ENCODE results near the gene TMEM271. TPM values are rescaled to one million over a fixed set of nuclear protein-coding genes. Genes with fewer than 3 reads are reported as not detected.
"Not testable (repeated sequence)": the region's sequence is repeated elsewhere in the genome, so short reads cannot be mapped to it uniquely, and the experiment has no call there.

The TMEM271 gene
- total and polyA plus RNA-seq, 4 experiments from 2014 or later, result not detected

DNA sequence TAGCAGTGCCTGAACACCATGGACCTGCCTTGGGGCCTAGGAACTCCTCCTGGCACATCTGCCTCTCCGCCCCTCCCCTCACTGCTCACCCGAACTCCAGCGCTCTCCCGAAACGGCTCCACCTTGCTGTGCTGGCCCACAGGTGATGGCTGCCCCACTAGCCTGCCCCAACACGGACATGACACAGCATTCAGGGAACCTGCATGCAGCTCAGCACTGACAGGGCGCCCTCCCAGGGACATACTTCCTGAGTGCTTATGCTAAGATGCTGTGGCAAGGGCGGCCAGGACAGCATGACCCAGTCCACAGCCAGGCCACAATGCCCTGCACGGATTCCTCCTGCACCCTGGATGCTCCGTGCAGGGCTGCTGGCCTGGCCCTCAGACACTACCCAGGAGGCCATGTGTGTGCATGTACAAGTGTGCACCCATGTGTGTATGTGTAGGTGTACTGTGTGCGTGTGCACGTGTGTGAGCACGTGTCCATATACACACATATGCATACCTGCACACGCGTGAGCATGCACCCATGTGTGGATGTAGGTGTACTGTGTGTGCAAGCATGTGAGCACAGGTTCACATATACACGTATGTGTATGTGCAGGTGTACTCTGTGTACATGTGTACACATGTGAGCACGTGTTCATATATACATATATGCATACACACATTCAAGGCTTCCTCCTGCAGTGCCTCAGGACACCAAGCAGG lies 6.0 kb downstream of the TMEM271 start:
- no peak for DNase-seq
- H3K27ac ChIP-seq (ENCODE audit: low read depth, low read length), result no peak overlapping the region
- Mint-ChIP-seq H3K4me3 (no peak overlapping the region), H3K36me3 (peaks cover 0 to 4% of the 10 kb centered on the region in 2 donors), H3K4me1 (peaks cover 0 to 11% (median 3%) of the 10 kb centered on the region in 4 donors), H3K27ac (no peak overlapping the region), H3K9me3 (peaks cover 0 to 15% (median 8%) of the 10 kb centered on the region in 8 donors), H3K27me3 (peaks cover 25 to 28% of the 10 kb centered on the region in 2 donors)
- H3K4me1 ChIP-seq (ENCODE audit: insufficient read depth, low read length), result no peaks in the 10 kb centered on the region
- H3K36me3 ChIP-seq (ENCODE audit: insufficient read depth, low read length), result no peaks in the 10 kb centered on the region
- H3K4me3 ChIP-seq (ENCODE audit: low read length in 2 of 2), result no peak overlapping the region
- intact Hi-C loops (cut with micrococcal nuclease), result no loop called here
- POLR2A ChIA-PET (ENCODE audit: partially characterized antibody), result no interaction called here
- H3K27me3 ChIP-seq (ENCODE audit: insufficient read depth, low read length), result peaks cover 5% of the 10 kb centered on the region
- no peaks in the 10 kb centered on the region for H3K9me3 ChIP-seq (ENCODE audit: control insufficient read depth in 1 of 2, low read length in 2 of 2)
- CTCF ChIA-PET (ENCODE audit: partially characterized antibody), result no interaction called here

- DNase-seq, result no peak
- ChIA-PET POLR2A (ENCODE audit: partially characterized antibody) (no interaction called here), CTCF (ENCODE audit: partially characterized antibody) (no interaction called here)
- Histone ChIP-seq H3K27me3 (ENCODE audit: insufficient read depth, low read length) (no peaks in the 10 kb centered on the region), H3K36me3 (ENCODE audit: insufficient read depth, low read length) (no peaks in the 10 kb centered on the region), H3K4me1 (ENCODE audit: insufficient read depth, low read length) (no peaks in the 10 kb centered on the region), H3K4me3 (ENCODE audit: low read length in 2 of 2) (no peak overlapping the region), H3K9me3 (ENCODE audit: control insufficient read depth in 1 of 2, low read length in 2 of 2) (no peaks in the 10 kb centered on the region), H3K27ac (ENCODE audit: low read depth, low read length) (no peak overlapping the region)
- H3K9me3 Mint-ChIP-seq, result peaks cover 0 to 18% (median 10%) of the 10 kb centered on the region in 8 donors
- peaks cover 0 to 5% (median 0%) of the 10 kb centered on the region in 4 donors for H3K4me1 Mint-ChIP-seq
- no peak overlapping the region for H3K4me3 Mint-ChIP-seq
- H3K27me3 Mint-ChIP-seq, result peaks cover 21 to 23% of the 10 kb centered on the region in 2 donors
- intact Hi-C loops (cut with micrococcal nuclease), result no loop called here
- peaks cover 0 to 4% of the 10 kb centered on the region in 2 donors for H3K36me3 Mint-ChIP-seq
- no peak overlapping the region for H3K27ac Mint-ChIP-seq
Observed at GRCh38 chr4:568962-569361, 7.1 kb downstream of the TMEM271 start.

DNA sequence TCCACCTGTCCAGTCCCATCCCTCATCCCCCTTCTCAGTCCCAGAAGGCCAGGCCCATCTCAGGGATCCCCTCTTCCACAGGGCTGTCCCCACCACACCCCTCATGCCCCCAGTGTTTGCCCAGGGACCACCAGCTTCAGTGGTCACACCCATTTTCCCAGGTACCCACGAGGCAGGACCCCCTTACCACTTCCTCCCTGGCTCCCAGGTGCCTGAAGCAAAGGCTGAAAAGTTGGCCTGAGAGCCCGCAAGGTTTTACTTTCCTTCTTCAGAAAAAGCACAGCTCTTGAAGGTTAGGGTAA lies 7.8 kb downstream of the TMEM271 start:
- H3K4me1 ChIP-seq (ENCODE audit: insufficient read depth, low read length), result no peaks in the 10 kb centered on the region
- H3K36me3 ChIP-seq (ENCODE audit: insufficient read depth, low read length), result no peaks in the 10 kb centered on the region
- ChIA-PET CTCF (ENCODE audit: partially characterized antibody) (no interaction called here), POLR2A (ENCODE audit: partially characterized antibody) (no interaction called here)
- peaks cover 0 to 19% (median 12%) of the 10 kb centered on the region in 8 donors for H3K9me3 Mint-ChIP-seq
- peaks cover 0 to 4% of the 10 kb centered on the region in 2 donors for H3K36me3 Mint-ChIP-seq
- H3K27me3 ChIP-seq (ENCODE audit: insufficient read depth, low read length), result no peaks in the 10 kb centered on the region
- no peak overlapping the region for H3K27ac ChIP-seq (ENCODE audit: low read depth, low read length)
- no peaks in the 10 kb centered on the region for H3K4me1 Mint-ChIP-seq
- no peak for DNase-seq
- intact Hi-C loops (cut with micrococcal nuclease), result no loop called here
- no peak overlapping the region for H3K4me3 ChIP-seq (ENCODE audit: low read length in 2 of 2)
- H3K27me3 Mint-ChIP-seq, result peaks cover 14 to 16% of the 10 kb centered on the region in 2 donors
- H3K27ac Mint-ChIP-seq, result no peak overlapping the region
- no peak overlapping the region for H3K4me3 Mint-ChIP-seq
- no peaks in the 10 kb centered on the region for H3K9me3 ChIP-seq (ENCODE audit: control insufficient read depth in 1 of 2, low read length in 2 of 2)

GRCh38 chr4:567457-568350 lies 8.4 kb downstream of the TMEM271 start:
- POLR2A ChIA-PET (ENCODE audit: partially characterized antibody), result no interaction called here
- Mint-ChIP-seq H3K9me3 (peaks cover 0 to 24% (median 16%) of the 10 kb centered on the region in 8 donors), H3K4me1 (no peaks in the 10 kb centered on the region), H3K36me3 (peaks cover 0 to 4% of the 10 kb centered on the region in 2 donors), H3K27ac (no peak overlapping the region), H3K27me3 (peaks cover 9 to 12% of the 10 kb centered on the region in 2 donors), H3K4me3 (no peak overlapping the region)
- intact Hi-C loops (cut with micrococcal nuclease), result no loop called here
- H3K9me3 ChIP-seq (ENCODE audit: control insufficient read depth in 1 of 2, low read length in 2 of 2), result no peaks in the 10 kb centered on the region
- no peak for DNase-seq
- no peaks in the 10 kb centered on the region for H3K4me1 ChIP-seq (ENCODE audit: insufficient read depth, low read length)
- CTCF ChIA-PET (ENCODE audit: partially characterized antibody), result no interaction called here
- no peaks in the 10 kb centered on the region for H3K27me3 ChIP-seq (ENCODE audit: insufficient read depth, low read length)
- H3K4me3 ChIP-seq (ENCODE audit: low read length in 2 of 2), result no peak overlapping the region
- no peaks in the 10 kb centered on the region for H3K36me3 ChIP-seq (ENCODE audit: insufficient read depth, low read length)
- H3K27ac ChIP-seq (ENCODE audit: low read depth, low read length), result no peak overlapping the region

GRCh38 chr4:566508-567295 lies 9.4 kb downstream of the TMEM271 start:
- no peaks in the 10 kb centered on the region for H3K36me3 Mint-ChIP-seq
- Histone ChIP-seq H3K27me3 (ENCODE audit: insufficient read depth, low read length) (no peaks in the 10 kb centered on the region), H3K4me1 (ENCODE audit: insufficient read depth, low read length) (no peaks in the 10 kb centered on the region), H3K4me3 (ENCODE audit: low read length in 2 of 2) (no peak overlapping the region), H3K36me3 (ENCODE audit: insufficient read depth, low read length) (no peaks in the 10 kb centered on the region), H3K9me3 (ENCODE audit: control insufficient read depth in 1 of 2, low read length in 2 of 2) (no peaks in the 10 kb centered on the region), H3K27ac (ENCODE audit: low read depth, low read length) (no peak overlapping the region)
- H3K4me3 Mint-ChIP-seq, result no peak overlapping the region
- no peaks in the 10 kb centered on the region for H3K4me1 Mint-ChIP-seq
- no peak for DNase-seq
- ChIA-PET POLR2A (ENCODE audit: partially characterized antibody) (no interaction called here), CTCF (ENCODE audit: partially characterized antibody) (no interaction called here)
- intact Hi-C loops (cut with micrococcal nuclease), result no loop called here
- H3K9me3 Mint-ChIP-seq, result peaks cover 0 to 25% (median 14%) of the 10 kb centered on the region in 8 donors
- no peak overlapping the region for H3K27ac Mint-ChIP-seq
- peaks cover 2 to 7% of the 10 kb centered on the region in 2 donors for H3K27me3 Mint-ChIP-seq

DNA sequence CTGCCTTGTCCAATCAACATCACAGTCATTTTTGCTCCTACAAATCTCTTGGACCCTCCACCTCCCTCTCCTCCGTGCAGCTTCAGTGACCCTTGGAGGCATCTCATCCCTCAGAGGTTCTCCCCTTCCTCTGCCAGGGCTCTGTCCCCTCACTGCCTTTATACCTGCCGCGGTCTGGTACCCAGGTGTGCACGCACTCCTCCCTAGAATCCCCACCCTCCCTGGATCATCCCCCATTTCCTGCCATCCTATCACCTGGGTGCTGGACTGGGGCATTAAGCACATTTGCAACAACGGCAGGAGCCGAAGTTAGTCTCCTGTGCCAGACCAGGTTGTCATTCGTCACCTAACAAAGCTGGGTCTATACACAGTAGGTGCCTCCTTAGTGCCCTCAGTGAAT lies 10.1 kb downstream of the TMEM271 start:
- no peaks in the 10 kb centered on the region for H3K9me3 ChIP-seq (ENCODE audit: control insufficient read depth in 1 of 2, low read length in 2 of 2)
- intact Hi-C loops (cut with micrococcal nuclease), result no loop called here
- DNase-seq, result no peak
- Mint-ChIP-seq H3K4me3 (no peak overlapping the region), H3K27ac (no peak overlapping the region), H3K4me1 (no peaks in the 10 kb centered on the region), H3K36me3 (no peaks in the 10 kb centered on the region), H3K27me3 (peaks cover 0 to 4% of the 10 kb centered on the region in 2 donors), H3K9me3 (peaks cover 0 to 23% (median 11%) of the 10 kb centered on the region in 8 donors)
- POLR2A ChIA-PET (ENCODE audit: partially characterized antibody), result no interaction called here
- H3K27me3 ChIP-seq (ENCODE audit: insufficient read depth, low read length), result no peaks in the 10 kb centered on the region
- no peaks in the 10 kb centered on the region for H3K36me3 ChIP-seq (ENCODE audit: insufficient read depth, low read length)
- no peak overlapping the region for H3K27ac ChIP-seq (ENCODE audit: low read depth, low read length)
- no peaks in the 10 kb centered on the region for H3K4me1 ChIP-seq (ENCODE audit: insufficient read depth, low read length)
- no peak overlapping the region for H3K4me3 ChIP-seq (ENCODE audit: low read length in 2 of 2)
- CTCF ChIA-PET (ENCODE audit: partially characterized antibody), result no interaction called here

DNA sequence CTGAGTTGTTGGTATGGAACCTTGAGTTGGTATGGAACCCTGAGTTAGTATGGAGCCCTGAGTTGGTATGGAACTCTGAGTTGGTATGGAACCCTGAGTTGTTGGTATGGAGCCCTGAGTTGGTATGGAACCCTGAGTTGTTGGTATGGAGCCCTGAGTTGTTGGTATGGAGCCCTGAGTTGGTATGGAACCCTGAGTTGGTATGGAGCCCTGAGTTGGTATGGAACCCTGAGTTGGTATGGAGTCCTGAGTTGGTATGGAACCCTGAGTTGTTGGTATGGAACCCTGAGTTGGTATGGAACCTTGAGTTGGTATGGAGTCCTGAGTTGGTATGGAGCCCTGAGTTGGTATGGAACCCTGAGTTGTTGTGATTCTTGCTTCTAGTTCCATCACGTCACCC lies 10.5 kb downstream of the TMEM271 start:
- H3K27me3 ChIP-seq (ENCODE audit: insufficient read depth, low read length); H3K27ac ChIP-seq (ENCODE audit: low read depth, low read length); H3K4me3 Mint-ChIP-seq; H3K27me3 Mint-ChIP-seq; H3K4me1 Mint-ChIP-seq; H3K36me3 ChIP-seq (ENCODE audit: insufficient read depth, low read length); H3K27ac Mint-ChIP-seq; CTCF ChIA-PET (ENCODE audit: partially characterized antibody); H3K4me3 ChIP-seq (ENCODE audit: low read length in 2 of 2); intact Hi-C loops (cut with micrococcal nuclease); H3K4me1 ChIP-seq (ENCODE audit: insufficient read depth, low read length); H3K9me3 ChIP-seq (ENCODE audit: control insufficient read depth in 1 of 2, low read length in 2 of 2); H3K36me3 Mint-ChIP-seq; DNase-seq; POLR2A ChIA-PET (ENCODE audit: partially characterized antibody): not testable (repeated sequence)
- peaks cover 0 to 23% (median 10%) of the 10 kb centered on the region in 8 donors for H3K9me3 Mint-ChIP-seq
